Activated T-cell treated with anti-CD3 and anti-CD28 coated beads for 48 hours (primary cell): ENCODE data around the gene PEPD.

Experiments used
- DNase-seq: peaks from one replicate; pipeline ENCODE4 v3.0.0-alpha.2; 2020; ENCODE audit warnings: low read depth

The PEPD gene

DNA sequence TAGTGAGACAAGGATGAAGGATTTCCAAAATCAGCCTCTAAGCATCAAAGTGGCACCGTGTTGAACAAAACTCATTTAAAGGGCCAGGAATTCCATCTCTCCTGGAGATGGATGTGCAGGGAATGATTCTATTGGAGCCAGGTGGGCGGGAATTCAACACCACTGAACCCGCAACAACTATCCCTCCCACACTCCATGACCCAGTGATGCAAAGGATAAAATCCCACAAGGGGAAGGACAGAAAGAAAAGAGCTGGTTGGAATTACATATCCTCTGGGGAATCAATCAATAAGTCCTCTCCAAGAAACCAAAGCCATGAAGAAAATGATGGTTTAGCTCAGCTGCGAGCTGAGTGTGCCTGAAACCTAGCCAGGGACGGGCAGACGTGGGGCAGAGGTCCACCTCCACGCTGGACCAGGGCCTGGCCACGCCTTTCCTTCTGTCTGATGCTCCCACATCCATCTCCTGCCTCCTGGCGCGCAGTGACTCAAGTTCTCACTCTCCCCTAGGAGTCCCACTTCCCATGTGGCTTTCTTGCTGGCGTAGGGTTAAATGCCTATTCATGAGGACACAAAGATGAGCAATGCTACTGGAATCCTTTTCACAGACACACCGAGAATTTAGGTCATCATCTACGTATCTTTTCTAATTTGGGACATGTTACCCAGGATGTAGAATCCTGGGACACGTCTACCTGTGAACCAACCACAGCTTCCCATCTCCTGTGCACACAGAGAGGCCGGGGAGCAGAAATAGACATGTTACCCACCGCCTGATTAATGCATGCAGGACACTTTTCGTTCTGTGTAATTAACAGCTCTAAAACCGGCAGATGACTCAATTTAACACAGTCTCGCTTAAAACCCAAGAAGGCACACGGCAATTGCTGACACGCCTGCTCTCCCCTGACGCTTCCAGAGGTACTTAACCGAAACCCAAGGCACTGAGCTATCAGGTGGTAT is 48.6 kb downstream of the PEPD start:
- no peak for DNase-seq

DNA sequence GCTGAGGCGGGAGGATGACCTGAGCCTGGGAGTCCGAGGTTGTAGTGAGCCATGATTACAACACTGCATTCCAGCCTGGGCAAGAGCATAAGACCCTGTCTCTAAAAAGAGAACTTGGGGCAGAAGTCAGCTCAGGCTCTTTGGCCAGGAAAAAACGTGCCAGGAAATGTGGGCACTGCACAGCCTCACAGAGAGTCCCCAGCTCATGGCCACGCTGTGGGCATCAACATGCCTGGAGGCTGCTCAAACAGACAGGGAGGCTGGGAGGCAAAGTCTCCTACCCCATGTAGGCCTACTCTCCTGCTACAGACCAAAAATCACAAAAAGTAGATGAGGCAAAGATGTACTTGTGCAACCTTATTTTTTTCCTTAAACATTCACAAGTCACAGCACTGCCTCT is 49.4 kb downstream of the PEPD start:
- DNase-seq, result no peak

DNA sequence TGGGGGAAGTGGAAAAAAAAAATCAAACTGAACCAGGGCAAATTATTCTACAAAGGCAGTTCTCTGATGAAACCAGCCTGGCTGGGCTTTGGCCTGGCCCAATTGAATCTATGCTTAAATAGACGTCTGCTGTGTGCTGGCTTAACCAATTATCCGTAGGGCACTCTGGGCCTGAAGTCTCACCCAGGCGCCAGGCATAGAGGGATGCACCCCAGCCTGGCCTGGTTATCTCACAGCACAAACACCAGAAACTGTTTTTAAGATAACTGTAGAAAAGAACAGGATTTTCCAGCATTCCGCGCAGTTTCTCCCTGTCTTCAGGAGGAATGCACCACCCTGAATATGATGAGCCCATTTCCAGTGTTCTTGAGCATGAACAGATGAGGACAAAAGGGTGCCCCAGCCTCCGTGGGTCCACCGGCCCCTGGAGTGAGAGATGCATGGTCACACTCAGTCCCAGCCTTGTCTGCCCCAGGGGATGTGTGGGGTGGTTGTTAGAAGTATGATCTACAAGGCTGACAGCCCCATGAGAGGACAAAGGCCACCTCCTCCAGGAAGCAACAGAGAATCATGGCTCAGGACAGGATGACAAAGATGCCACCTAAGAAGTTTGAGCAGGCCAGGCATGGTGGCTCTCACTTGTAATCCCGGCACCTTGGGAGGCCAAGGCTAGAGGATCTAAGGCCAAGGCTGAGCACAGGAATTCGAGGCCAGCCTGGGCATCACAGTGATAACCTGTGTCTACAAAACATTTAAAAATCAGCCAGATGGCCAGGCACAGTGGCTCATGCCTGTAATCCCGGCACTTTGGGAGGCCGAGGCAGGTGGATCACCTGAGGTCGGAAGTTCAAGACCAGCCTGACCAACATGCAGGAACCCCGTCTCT is 50.2 kb downstream of the PEPD start:
- no peak for DNase-seq

DNA sequence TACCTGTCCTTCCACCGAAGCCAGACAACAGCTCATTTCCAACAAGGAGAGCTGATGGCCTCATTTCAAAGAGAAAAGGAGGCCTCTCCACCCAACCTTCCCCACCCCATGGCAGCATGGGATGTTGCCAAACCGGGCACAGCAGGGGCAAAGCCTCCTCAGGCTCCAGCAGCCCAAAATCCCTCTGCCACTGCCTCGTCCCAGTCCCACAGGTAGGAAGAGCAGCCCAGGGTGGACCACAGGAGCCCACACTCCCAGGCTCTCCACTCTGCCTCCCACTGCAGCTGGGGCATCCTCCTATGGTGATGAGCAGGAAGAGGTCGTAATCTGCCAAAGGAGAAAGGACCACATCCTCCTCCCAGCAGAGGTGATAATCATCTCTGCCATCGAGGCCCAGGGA is 50.9 kb downstream of the PEPD start:
- no peak for DNase-seq

DNA sequence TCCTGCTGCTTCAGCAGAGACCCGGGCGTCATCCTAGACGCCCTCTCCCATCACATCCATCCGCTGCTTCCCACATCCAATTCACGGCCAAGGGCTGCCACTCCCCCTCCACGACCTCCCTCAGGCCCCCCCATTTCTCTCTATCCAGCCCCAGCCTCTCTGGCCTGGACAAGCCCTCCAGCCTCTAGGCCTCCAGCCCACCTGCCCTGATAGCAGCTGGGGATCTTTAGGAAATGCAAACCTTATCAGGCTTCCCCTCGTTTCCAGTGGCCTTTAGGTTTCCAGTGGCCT is 51.6 kb downstream of the PEPD start:
- DNase-seq, result no peak

DNA sequence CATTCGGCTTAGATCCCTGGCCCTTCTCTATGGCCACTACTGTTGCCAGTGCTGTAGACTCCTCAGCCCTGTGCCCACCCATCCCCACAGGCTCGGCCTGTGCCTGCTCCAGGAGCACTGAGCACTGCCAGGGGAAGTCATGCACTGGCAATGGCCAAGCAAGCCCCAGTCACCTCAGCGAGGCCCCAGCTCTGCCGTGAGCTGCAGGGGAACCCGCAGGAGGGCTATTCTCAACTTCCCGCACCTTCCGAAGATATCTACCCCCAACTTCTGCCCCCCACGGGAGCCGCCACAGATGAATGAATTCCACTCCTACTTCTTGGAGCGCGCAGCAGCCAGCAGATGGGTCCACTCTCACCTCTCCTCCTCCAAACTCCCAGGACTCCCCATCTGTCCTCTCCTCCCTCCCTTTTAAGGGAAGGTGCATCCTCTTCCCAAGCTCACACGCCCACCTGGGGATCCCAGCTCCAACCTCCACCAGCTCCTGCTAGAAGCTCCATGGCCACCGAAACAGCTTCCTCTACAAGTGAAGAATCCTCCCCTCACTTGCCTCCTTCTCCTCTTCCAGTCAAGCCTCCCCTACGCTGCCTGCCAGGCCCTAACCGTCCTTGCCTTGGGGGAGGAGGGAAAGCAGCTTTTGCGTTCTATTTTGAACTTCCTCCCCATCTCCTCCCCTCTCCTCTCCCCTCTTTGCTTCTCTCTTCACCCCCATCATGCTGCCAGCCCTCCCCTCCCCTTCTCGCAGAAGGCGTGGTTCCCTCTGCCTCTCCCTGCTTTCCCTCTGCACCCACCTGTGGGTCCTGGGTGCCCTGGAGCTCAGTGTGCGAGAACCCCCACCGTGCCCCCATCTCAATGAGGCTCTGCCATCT is 52.2 kb downstream of the PEPD start:
- DNase-seq, result no peak

DNA sequence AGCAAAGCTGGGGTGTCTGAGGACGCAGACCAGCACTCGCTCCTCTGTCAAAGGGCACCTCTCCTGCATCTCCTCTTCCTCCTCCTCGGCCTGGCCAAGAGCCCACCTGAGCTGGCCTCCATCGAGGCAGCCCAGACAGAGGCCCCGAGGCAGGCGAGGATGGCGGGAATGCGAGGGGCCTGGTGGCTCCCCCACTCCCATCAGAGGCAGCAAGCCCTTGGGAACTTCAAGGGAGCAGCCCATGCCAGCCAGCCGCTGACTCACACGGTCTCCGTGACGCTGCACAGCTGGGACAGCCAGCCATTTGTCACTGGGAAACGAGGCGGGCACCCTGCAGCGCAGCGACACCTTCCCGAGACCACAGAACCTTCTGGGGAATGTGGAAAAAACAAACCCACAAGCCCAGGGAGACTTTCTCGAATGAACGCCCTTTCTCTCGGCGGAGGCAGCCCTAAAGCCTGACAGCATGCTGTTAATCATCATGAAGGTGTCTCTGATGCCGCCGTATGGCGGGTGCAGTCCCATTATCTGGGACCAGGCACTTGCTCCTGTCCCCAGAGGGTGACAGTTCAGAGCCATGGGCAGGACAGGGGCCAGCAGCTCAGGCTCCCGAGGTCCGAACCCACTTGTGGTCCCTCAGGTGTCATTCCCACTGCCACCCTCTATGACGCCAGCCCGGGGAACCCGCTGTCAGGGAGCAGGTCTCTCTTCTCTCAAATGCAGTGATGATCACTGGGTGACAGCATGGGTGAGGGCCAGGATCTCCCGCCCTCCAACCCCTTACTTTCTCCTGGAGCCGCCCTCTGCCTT is 53.0 kb downstream of the PEPD start:
- DNase-seq, result no peak

DNA sequence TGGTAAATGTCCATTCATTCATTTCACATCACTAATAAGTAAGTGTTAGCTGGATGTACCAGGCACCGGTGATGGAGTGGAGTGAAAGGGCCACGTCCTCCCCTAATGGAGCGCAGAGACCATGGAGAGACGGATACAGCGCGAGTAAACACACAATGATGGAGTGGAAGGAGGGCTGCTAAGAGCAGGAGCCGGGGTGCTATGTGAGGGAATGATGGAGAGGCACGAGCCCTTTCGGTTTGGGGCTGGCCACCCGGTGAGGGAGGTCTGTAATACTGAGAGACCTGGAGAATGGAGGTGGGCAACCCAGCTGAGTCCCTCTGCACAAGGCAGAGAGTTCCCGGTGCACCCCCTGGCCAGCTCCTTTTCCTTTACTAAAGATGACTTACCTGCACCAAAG is 53.7 kb downstream of the PEPD start:
- no peak for DNase-seq

DNA sequence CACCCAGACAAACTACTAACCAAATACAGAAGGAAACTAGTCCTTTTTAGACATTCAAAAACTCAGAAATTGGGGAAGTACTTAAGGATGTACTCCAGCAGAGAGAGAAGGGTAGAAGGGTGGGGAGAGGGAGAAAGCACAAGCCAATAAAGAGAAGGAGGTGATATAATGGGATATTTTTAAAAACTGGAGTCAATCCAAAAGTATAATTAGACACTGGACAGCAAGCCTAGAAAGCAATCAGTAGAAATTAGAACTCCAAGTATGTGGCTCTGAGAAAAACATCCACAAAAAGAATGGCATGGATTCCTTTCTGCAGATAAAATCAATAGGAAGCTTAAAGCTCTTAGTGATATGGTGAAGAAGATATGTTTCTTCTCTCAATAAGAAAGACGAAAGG is 55.8 kb downstream of the PEPD start:
- DNase-seq, result no peak

DNA sequence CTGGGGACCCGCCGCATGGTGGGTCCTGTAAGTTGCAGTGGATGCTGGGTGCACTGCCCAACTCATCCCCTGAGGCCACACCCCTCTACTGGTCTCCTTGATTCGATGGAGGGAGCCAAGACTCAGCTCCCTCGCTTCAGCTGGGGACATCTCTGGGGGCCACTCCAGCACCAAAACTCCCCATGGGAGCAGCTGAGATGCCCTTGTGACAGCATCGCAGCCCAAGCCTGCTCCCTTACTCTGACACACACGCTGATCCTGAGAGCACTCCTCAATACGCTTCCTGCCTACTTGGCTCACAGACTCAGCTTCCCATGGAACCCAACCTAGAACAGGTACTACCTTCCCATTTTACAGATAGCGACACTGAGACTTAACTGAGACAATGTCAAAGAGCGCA is 56.2 kb downstream of the PEPD start:
- DNase-seq, result no peak

DNA sequence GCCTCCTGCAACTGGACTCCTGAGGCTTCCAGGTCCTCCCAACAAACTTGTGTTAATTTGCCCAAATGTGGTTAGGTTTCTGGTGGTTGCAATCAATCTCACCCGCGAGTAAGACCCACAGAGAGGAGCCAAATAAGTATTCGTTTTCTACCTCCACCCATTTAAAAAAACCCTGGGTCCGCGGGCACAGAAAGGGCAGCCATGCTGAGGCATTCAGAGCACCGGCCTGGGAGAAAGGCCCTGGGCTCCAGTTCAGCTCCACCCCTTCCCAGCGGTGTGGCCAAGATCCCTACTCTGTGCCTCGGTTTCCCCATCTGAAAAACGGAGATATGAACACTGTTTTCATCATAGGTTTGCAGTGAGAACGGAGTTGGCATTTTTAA is 56.9 kb downstream of the PEPD start:
- no peak for DNase-seq

DNA sequence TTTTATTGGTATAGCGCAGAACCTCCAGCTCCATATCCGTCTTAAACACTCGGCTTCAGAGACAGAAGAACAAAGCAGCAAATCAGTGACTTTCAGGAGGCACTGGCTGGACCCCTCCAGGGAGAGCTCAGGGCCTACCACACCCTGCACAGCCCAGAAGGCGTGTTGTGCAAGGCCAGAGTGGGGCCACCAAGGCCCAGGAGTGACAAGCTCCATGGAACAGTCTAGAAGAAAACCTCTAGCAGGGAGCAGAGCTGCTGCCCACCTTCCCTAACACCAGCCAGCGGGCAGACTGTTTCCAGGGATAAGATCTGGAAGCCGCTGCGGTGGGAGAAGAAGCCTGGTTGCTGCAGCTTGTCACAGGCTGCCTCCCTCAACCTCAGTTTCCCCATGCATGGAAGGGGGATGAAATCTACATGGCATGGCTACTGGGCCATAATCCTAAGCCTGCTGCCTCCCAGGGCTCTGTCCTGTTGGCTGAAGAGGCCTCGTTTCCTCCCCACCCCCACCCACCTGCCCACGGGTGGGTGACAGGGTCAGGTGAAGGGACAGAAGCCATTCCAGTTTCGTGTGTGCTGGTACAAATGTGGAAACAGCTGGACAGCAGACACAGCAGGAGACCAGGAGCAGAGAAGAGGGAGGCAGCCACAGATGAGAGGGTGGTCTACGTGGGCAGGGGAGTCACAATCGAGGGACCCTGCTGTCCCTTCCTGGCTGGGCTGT is 57.4 kb downstream of the PEPD start:
- no peak for DNase-seq

DNA sequence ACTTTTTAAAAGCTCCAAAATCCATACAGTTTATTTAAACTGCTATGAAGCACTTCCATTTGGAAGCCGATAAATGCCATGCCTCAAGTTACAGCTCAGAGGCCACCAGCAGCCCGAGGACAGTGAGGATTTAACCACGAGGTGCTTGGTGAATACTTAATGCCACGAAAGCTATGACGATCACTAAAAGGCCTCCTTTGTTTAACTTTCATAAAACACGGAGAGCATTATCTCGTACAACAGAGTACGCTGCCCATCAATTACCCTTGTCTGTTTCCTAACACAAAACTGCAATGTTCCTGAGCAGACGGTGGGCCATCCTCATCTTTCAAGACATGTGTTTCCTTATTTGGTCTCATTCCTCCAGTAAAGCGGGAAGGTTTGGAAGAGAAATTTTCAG is 58.4 kb downstream of the PEPD start:
- no peak for DNase-seq

DNA sequence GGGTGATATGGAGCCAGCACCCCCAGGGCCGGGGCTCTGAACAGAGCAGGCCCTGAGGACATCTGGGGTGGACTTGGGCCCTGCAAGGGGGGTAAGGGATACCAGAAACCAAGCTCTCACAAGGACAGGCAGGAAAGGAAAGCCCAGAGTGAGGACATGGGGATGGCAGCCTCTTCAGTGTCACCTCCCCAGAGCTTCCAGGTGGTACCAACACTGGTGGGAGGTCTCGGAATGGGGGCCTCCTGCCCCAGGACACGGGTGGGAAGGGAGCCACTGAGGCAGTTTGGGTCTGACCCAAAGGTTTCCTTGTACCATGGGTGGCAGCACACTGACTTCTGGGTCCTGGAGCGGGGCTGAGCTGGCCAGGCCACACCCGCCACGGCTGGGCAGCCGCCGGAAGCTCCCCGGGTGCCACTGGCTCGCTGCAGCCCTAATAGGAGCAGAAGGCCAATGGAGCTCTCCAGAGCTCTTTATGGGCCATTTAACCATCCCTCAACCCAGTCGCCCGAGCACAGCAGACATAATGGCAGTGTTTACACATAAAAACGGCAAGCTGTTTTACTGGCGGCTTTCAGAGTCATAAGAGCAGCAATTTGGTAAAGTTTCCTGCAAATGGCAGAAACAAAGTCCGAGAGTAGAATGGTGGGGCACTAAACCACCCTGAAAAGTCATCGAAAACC is 59.3 kb downstream of the PEPD start:
- no peak for DNase-seq

DNA sequence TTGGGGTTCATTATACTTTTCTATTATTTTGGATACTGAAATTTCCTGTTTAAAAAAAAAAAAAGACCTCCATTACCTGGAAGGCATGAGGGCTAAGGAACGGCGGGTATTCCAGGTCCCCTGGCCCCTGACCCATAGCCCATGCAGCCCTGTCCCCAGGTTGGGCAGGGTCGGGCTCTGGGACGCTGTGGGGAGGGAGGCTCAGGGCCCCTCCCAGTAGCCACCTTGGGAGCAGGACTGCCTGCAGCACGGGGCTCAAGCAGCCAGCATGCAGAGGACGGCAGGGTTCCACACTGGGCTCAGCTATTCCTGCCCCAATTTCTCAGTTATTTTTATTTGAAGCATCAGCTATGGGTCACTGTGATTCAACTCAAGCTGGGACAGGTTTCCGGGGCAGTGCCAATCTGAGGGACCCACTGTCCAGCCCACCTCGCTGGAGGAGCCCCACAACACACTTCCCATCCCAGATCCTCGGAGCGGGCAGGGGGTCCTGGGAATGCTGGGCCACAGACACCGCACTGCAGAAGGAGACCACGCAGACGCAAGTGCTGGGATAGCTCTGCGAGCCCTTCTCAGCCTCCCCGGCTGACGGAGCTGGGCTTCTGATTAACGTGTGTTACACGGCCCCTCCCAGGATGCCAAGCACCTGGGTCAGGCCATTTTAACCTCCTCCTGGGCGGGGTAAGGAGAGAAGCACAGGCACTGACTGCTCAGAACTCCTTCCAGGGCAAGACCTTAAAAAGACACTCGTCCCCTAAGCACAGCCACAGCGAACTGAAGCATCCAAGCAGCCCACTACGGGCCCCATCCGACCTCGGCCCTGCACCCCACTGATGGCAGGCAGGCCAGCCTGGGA is 60.1 kb downstream of the PEPD start:
- DNase-seq, result no peak

DNA sequence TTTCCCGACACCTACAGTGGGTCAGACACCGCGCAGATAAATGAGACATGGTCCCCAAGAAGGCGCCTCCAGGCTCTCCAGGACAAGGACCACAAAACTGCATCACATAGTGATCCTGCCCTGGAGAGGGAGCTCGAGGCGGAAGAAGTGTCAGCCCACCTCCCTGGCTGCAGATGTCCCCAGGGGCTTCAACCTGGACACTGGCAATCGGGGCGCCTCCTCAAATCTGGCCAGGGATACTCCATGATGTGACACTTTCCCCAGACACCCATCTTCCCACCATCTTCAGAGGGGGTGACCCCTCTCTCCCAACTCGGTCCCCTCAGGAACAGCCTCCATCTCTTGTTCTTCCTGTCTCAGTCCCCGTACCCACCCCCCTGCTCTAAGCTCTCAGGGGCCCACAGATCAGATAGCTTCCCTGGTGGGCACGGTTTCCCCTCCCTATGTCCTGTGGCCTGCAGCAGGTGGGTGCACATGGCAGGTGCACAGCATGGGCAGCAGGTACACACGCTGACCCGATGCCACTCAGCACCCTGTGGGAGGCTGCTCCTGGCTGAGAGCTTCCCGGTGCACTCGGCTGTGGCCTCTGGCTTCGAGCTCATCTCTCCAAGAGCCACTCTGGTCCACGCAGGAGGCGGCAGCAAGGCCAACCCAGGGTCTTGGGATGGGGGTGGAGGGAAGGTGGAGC is 61.2 kb downstream of the PEPD start:
- DNase-seq, result no peak

DNA sequence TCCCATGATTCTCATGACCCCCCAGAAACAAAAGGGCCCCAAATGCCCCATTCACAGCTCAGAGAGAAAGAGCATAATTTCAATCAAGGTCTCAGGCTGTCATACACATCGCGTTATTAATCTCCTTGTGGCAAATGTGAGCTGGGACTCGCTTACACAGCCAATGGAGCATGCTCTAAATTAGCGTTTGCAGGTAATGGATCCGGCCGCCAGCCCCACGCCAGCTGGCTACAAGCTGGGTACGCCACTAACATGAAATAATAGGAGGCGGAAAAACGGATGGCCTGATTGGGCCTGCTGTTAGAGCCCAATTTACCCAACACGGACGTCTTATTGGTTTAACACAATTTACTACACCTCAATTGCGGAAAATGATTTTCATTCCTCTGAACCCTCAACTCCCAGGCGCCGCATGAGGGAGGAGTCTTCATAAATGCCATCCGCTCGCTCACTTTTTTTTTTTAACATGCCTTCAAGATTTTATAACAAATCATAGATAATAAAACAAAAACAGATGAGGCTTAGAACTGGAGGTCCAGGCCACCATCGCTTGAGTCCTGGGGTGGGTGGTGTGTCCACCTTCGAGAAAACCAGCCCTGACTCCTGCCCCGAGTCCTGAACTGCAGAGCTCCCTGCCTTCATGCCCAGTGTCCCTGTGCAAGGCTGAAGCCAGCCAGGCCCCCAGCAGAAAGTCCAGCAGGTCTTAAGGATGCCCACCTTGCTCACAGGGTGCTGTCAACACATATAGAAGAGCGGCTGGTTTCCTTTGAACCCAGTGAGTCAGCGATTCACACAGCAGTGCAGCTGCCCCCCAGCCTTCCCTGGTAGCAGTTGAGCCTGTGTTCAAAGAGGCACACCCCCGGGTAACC is 62.1 kb downstream of the PEPD start:
- no peak for DNase-seq

DNA sequence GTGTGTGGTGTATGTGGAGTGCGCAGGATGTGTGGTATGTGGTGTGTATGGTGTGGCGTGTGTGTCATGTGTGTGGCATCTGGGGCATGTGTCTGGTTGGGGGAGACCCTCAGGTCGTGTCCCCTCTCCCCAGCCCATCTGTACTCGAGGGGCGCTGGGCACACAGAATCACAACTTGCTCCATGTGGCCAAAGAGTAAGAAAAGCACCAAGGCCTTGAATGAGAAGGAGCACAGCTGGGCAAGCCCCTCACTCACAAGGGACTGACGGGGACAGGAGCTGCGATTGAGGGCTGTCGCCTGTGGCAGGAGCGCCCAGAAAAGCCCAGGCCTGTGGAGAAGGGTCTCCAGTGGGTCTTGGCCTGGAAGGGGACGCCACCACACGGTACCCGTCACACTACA is 62.8 kb downstream of the PEPD start:
- DNase-seq, result no peak
